IMR-90 (cell line): ENCODE data around the gene H6PD. TPM values are rescaled to one million over a fixed set of nuclear protein-coding genes. Genes with fewer than 3 reads are reported as not detected.

Experiments used
- ATAC-seq: fragments of 200-7000 bp; cut with Tn5 transposase; 2 replicates; pipeline ENCODE4 v1.9.1; 2020; ENCODE audit warnings: low read depth, mild to moderate bottlenecking, moderate library complexity
- BruUV-seq: library from RNA; stranded (reverse); fragments of 400-500 nt; replicated peaks from 2 replicates; lab custom pipeline; 2021; lab: Mats Ljungman, UMichigan
- CTCF ChIA-PET: fragments of 300-600 bp; formaldehyde crosslinking; extraction: SDS; loops from one replicate; lab custom pipeline; 2021; ENCODE audit warnings: antibody characterized with exemption; lab: Yijun Ruan, JAX
- POLR2A ChIA-PET: fragments of 300-600 bp; sonication (Branson Sonifier 250); formaldehyde crosslinking; loops from one replicate; lab custom pipeline; 2022; ENCODE audit warnings: antibody characterized with exemption; ENCODE audit not compliant: unreplicated experiment; lab: Charles Lee
- DNase-seq: peaks from one replicate; pipeline ENCODE4 v3.0.0; 2013
- H2AFZ ChIP-seq: replicated peaks from 2 replicates; pipeline ENCODE3; 2013; ENCODE audit warnings: low read length, mild to moderate bottlenecking; ENCODE audit not compliant: poor library complexity
- H2AK5ac ChIP-seq: 2 replicates; pipeline ENCODE4 v1.6.1; 2013; ENCODE audit warnings: low read depth, low read length, inconsistent platforms
- H2AK9ac ChIP-seq: replicated peaks from 2 replicates; pipeline ENCODE3; 2013; ENCODE audit warnings: mild to moderate bottlenecking, low read depth, low read length, moderate library complexity; ENCODE audit not compliant: poor library complexity
- H2BK120ac ChIP-seq: 2 replicates; pipeline ENCODE4 v1.6.1; 2013; ENCODE audit warnings: low read depth, low read length, inconsistent platforms
- H2BK15ac ChIP-seq: 3 replicates; pipeline ENCODE4 v1.6.1; 2013; ENCODE audit warnings: low read depth, low read length, inconsistent platforms
- H2BK20ac ChIP-seq: 2 replicates; pipeline ENCODE4 v1.6.1; 2013; ENCODE audit warnings: low read depth, mild to moderate bottlenecking, inconsistent platforms, low read length, moderate library complexity
- H2BK5ac ChIP-seq: 2 replicates; pipeline ENCODE4 v1.6.1; 2013; ENCODE audit warnings: mild to moderate bottlenecking, low read depth, low read length, inconsistent platforms; ENCODE audit not compliant: poor library complexity, severe bottlenecking
- H3K14ac ChIP-seq: replicated peaks from 2 replicates; pipeline ENCODE4 v1.6.1; 2013; ENCODE audit warnings: low read depth, low read length, inconsistent platforms
- H3K18ac ChIP-seq: 2 replicates; pipeline ENCODE4 v1.6.1; 2013; ENCODE audit warnings: low read depth, low read length, control low read depth
- H3K23ac ChIP-seq: 2 replicates; pipeline ENCODE4 v1.6.1; 2013; ENCODE audit warnings: low read depth, low read length, inconsistent platforms
- H3K27ac ChIP-seq: 2 replicates; pipeline ENCODE4 v1.5.1; 2013; ENCODE audit warnings: mild to moderate bottlenecking, control low read depth, low read length; ENCODE audit not compliant: insufficient read depth
- H3K27me3 ChIP-seq: 2 replicates; pipeline ENCODE4 v1.6.1; 2013; ENCODE audit warnings: low read length; ENCODE audit not compliant: control insufficient read depth, insufficient read depth
- H3K36me3 ChIP-seq: 2 replicates; pipeline ENCODE4 v1.6.1; 2013; ENCODE audit warnings: low read length, mixed read lengths; ENCODE audit not compliant: control insufficient read depth, insufficient read depth
- H3K4ac ChIP-seq: 2 replicates; pipeline ENCODE4 v1.6.1; 2013; ENCODE audit warnings: low read depth, low read length, inconsistent platforms
- H3K4me1 ChIP-seq: 2 replicates; pipeline ENCODE4 v1.6.1; 2013; ENCODE audit warnings: low read length, mixed read lengths; ENCODE audit not compliant: control insufficient read depth, insufficient read depth
- H3K4me2 ChIP-seq: 2 replicates; pipeline ENCODE4 v1.6.1; 2013; ENCODE audit warnings: low read depth, mild to moderate bottlenecking, control low read depth, low read length, moderate library complexity
- H3K4me3 ChIP-seq: 2 replicates; pipeline ENCODE4 v1.5.1; 2013; ENCODE audit warnings: low read depth, mild to moderate bottlenecking, control low read depth, low read length, moderate library complexity; ENCODE audit not compliant: insufficient read depth
- H3K56ac ChIP-seq: 2 replicates; pipeline ENCODE4 v1.6.1; 2013; ENCODE audit warnings: low read length, inconsistent platforms; ENCODE audit not compliant: insufficient read depth; ENCODE audit errors: extremely low read depth
- H3K79me1 ChIP-seq, 2 experiments: 2 replicates each; pipeline ENCODE4 v1.6.1; 2013; ENCODE audit warnings: low read length in 2 of 2, inconsistent platforms in 1 of 2, low read depth in 1 of 2
- H3K9ac ChIP-seq: 2 replicates; pipeline ENCODE4 v1.6.1; 2013; ENCODE audit warnings: low read depth, low read length, control low read depth
- H3K9me1 ChIP-seq: 2 replicates; pipeline ENCODE4 v1.6.1; 2013; ENCODE audit warnings: low read length, inconsistent platforms; ENCODE audit not compliant: insufficient read depth
- H3K9me3 ChIP-seq: 2 replicates; pipeline ENCODE4 v1.6.1; 2013; ENCODE audit warnings: low read length; ENCODE audit not compliant: control insufficient read depth, insufficient read depth
- H4K20me1 ChIP-seq: 2 replicates; pipeline ENCODE4 v1.6.1; 2013; ENCODE audit warnings: low read length, inconsistent platforms; ENCODE audit not compliant: insufficient read depth
- H4K5ac ChIP-seq: 2 replicates; pipeline ENCODE4 v1.6.1; 2013; ENCODE audit warnings: mild to moderate bottlenecking, low read depth, low read length, control low read depth
- H4K8ac ChIP-seq, 2 experiments: 2 replicates each; pipeline ENCODE4 v1.6.1; 2013; ENCODE audit warnings: low read depth in 2 of 2, low read length in 2 of 2, control low read depth in 1 of 2, inconsistent platforms in 1 of 2
- H4K91ac ChIP-seq: 2 replicates; pipeline ENCODE4 v1.6.1; 2013; ENCODE audit warnings: low read depth, low read length, inconsistent platforms; ENCODE audit not compliant: insufficient read depth
- BHLHE40 ChIP-seq: fragments of 150-350 bp; IDR thresholded peaks from 2 replicates; pipeline ENCODE4 v1.6.1; 2016; ENCODE audit warnings: mild to moderate bottlenecking, low read depth, low read length
- ELK1 ChIP-seq: fragments of 150-350 bp; IDR thresholded peaks from 2 replicates; pipeline ENCODE4 v1.6.1; 2016; ENCODE audit warnings: low read depth, mild to moderate bottlenecking, low read length, moderate library complexity, borderline replicate concordance
- NFE2L2 ChIP-seq: fragments of 150-350 bp; IDR thresholded peaks from 2 replicates; pipeline ENCODE4 v1.6.1; 2016; ENCODE audit warnings: low read depth, mild to moderate bottlenecking, low read length
- POLR2A ChIP-seq: IDR thresholded peaks from 2 replicates; pipeline ENCODE4 v1.6.1; 2012; ENCODE audit warnings: mild to moderate bottlenecking, low read depth, low read length
- WGBS, 2 experiments: methylation state at CpG; one replicate each; pipeline versions ENCODE4 v1.1.5 to v1.1.7; 2013; ENCODE audit warnings: missing lambda C conversion rate in 2 of 2; ENCODE audit not compliant: insufficient read length in 1 of 2; ENCODE audit errors: extremely low coverage in 2 of 2; 5-methylcytosine and 5-hydroxymethylcytosine counted together
- dilution Hi-C: fragments of 300-500 bp; cut with HindIII; formaldehyde crosslinking; loops from one replicate; pipeline ENCODE4 v1.14.3; 2018; ENCODE audit warnings: low sequenced_read_pairs; ENCODE audit not compliant: unreplicated experiment
- in situ Hi-C: fragments of 300-500 bp; cut with MboI; formaldehyde crosslinking; loops from 3 replicates; pipeline ENCODE4 v1.14.3; 2019; ENCODE audit warnings: low sequenced_read_pairs, inconsistent platforms, mixed read lengths
- intact Hi-C: fragments of 100-400 bp; cut with micrococcal nuclease; formaldehyde crosslinking; loops from 2 replicates; pipeline ENCODE4 v1.10.0; 2022
- polyA plus RNA-seq, 3 experiments: library from polyadenylated mRNA; depleted of rRNA; stranded (reverse); fragments of >200 nt; gene quantifications; 2 replicates each; pipeline ENCODE4 v1.2.3, GENCODE V29; 2012; ENCODE audit warnings: low replicate concordance in 1 of 3
- total RNA-seq: library from RNA; depleted of rRNA; stranded (reverse); fragments of >200 nt; gene quantifications from 2 replicates; pipeline ENCODE4 v1.2.3, GENCODE V29; 2012

Gene H6PD
- total and polyA plus RNA-seq, 2 of the 4 experiments (the other 2 are of a cell fraction): 9.3 to 22.1 TPM

DNA sequence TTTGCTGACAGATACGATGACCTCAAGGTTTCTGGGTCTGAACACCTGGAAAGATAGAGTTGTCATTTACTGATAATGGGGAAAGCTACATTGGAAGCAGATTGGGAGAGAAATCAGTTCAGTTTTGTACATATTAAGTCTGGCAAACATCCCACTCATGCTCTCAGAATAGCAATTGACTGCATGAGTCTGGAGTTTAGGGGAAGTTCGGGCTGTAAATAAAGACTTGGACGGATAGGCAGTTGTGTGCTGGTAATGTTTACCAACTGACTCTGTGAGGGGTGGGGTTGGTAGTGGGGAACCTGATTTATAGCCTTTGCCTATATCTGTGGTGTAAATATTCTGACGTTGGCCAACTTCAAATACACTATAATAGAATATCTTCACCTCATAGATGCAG is 4.0 kb downstream of the H6PD start:
- Histone ChIP-seq H3K14ac (no peak overlapping the region), H2BK5ac (no peak overlapping the region), H2BK20ac (no peak overlapping the region), H2AK5ac (no peak overlapping the region), H3K4ac (no peak overlapping the region), H3K27me3 (no peaks in the 10 kb centered on the region), H2AK9ac (no peak overlapping the region), H3K18ac (no peak overlapping the region), H3K9me1 (peaks cover 26% of the 10 kb centered on the region), H3K56ac (no peak overlapping the region), H3K79me1 (peaks cover 26 to 80% of the 10 kb centered on the region in 2 experiments), H2BK120ac (no peak overlapping the region), H3K4me3 (no peak overlapping the region), H4K20me1 (no peaks in the 10 kb centered on the region), H4K8ac (no peak overlapping the region), H3K4me1 (peaks cover 30% of the 10 kb centered on the region), H3K4me2 (no peak overlapping the region), H3K23ac (no peak overlapping the region; the same call in 1 of the 2 replicates), H3K36me3 (peaks cover 6% of the 10 kb centered on the region; the same call in 1 of the 2 replicates), H4K5ac (no peak overlapping the region), H2AFZ (no peak overlapping the region), H3K9me3 (no peaks in the 10 kb centered on the region), H2BK15ac (no peak overlapping the region), H3K27ac (no peak overlapping the region), H3K9ac (no peak overlapping the region), H4K91ac (no peak overlapping the region)
- CTCF ChIA-PET: interaction anchor here (0.7 to 1.8 kb wide), 2 partner anchors 11 to 12 kb away, joined by 3 to 4 read pairs; no protein-coding TSS in a partner anchor
- intact Hi-C loops: loop anchor here (5.0 kb wide), 1 partner anchor 36 kb away; no protein-coding TSS in a partner anchor
- ATAC-seq (no peak), DNase-seq (peak; percentile 54)
- TF ChIP-seq NFE2L2 (no peak), BHLHE40 (no peak), ELK1 (no peak), POLR2A (no peak)
- dilution Hi-C loops: no loop called here
- POLR2A ChIA-PET: interaction anchor here (0.6 kb wide), 1 partner anchor 131 kb away, joined by 3 read pairs; no protein-coding TSS in a partner anchor
- BruUV-seq: no TSS peak
- WGBS, 2 experiments: 100% methylated on average over 1 of the region's 4 CpGs; no CpG with 5 or more reads in 1 of the 2 experiments
- in situ Hi-C loops: no loop called here
